HG03575 (cell line): Measurements from ENCODE around the gene GRK4.

Experiments
- ATAC-seq: cut with Tn5 transposase; IDR thresholded peaks from one replicate; pipeline ENCODE4 v1.9.1; 2021; ENCODE audit not compliant: unreplicated experiment, insufficient number of reproducible peaks, low FRiP score; ENCODE audit errors: extremely low read depth

The GRK4 gene

DNA sequence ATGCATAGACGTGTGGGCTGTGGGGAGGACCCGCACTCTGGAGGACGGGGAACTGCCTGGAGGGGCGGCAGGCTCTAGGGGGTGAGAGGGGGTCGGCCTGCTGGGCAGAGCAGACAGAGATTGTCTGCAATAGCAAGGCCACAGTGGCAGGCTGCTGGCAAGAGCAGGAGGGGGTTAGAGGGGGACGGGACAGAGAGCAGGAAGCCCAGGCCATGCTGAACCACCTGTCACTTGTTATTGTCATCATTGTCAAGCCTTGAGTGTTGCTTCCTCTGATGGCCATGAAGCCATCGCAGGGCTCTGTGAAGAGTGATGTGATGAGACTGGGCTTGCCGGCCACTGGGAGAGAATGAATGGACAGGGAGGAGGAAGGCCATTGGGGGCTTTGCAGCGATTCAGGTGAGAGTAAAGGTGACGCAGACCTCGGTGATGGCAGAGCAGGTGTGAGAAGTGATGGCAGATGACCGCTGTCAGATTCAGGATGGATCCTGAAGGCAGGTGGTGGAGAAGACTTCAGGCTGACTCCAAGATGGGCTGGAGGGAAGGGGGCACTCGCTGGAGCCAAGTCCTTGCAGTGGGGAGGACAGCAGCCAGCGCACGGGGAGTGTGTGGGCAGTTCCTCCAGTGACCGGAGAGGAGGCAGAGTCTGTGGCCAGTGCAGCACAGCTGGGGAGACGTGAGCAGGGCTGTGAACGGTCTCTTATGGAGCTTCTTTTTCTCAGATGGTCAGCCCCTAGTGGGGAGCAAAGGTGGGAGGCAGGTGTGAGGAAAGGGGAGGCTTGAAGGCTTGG is 67.4 kb downstream of the GRK4 start:
- ATAC-seq, result no peak

- no peak for ATAC-seq
Measured at GRCh38 chr4:3031357-3032082, 68.1 kb downstream of the GRK4 start.

DNA sequence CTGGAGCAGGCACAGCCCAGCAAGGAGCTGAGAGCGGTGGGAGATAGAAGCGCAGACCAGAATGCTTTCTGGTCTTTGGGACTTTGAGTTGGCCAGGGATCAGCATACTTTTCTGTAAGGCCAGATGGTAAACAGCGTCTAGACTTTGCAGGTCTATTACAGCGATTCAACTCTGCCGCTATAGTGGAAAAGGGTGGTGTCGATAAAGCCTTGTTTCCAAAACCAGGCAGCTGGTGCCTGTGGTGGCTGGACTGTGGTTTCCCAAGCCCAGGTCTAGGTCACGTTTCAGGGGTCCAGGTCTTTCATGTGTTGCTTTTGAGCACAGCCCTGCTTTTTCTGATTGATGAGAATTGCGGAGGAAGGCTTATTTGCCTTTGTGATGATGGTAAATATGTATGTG is 70.9 kb downstream of the GRK4 start:
- no peak for ATAC-seq

DNA sequence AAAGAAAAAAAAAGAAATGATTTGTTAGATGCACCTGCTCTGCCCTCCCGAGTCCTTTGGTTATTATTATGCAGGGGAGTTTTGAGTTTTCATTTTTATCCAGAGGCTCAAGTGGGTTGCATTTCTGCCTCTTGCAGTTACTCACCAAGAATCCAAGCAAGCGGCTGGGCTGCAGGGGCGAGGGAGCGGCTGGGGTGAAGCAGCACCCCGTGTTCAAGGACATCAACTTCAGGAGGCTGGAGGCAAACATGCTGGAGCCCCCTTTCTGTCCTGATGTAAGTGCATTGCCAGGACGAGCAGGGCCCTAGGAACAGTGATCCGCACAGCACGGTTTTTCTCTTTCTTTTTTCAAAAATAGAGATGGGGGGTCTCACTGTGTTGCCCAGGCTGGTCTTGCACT is 71.9 kb downstream of the GRK4 start:
- ATAC-seq, result no peak

- no peak for ATAC-seq
Measured at GRCh38 chr4:3035674-3036073, 72.3 kb downstream of the GRK4 start.

DNA sequence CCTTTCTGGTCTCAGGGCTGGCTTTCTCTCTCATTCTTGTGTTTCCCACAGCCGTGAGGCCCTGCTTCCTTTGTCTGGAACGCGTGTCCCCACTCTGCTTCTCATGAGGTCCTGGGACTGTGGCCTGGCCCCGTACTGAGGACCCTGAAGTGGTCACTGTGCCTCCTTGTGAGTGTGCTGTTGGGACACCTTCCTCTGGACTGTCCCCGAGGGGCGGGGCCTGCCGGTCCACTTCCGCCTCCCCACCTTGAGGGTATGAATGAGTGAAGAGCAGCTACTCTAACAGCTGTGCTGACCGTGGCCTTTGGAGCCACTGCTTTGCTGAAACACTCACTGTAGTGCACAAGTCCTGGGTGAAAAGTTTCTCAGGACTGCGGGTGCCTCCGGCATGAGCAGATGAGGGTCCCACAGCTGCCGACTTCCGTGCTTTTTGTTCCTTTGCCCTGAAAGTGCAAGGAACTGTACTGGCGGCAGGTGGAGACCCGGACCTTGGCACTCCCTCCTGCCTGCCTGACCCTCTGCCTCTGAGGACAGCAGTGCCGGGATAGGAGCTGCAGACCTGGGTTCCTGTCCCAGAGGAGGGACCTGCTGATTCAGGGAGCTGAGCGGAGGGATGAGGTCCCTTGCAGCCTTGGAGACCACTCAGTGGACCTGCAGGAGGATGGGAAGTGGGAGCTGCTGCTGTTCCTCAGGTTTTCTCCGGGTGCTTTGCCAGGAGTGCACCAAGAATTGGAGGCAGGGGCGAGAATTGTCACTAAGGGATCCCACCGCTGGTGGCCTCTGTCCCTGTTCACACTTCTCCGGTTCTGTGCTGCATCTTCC is 73.0 kb downstream of the GRK4 start:
- no peak for ATAC-seq

GRCh38 chr4:3037957-3038461 is 74.6 kb downstream of the GRK4 start:
- no peak for ATAC-seq

DNA sequence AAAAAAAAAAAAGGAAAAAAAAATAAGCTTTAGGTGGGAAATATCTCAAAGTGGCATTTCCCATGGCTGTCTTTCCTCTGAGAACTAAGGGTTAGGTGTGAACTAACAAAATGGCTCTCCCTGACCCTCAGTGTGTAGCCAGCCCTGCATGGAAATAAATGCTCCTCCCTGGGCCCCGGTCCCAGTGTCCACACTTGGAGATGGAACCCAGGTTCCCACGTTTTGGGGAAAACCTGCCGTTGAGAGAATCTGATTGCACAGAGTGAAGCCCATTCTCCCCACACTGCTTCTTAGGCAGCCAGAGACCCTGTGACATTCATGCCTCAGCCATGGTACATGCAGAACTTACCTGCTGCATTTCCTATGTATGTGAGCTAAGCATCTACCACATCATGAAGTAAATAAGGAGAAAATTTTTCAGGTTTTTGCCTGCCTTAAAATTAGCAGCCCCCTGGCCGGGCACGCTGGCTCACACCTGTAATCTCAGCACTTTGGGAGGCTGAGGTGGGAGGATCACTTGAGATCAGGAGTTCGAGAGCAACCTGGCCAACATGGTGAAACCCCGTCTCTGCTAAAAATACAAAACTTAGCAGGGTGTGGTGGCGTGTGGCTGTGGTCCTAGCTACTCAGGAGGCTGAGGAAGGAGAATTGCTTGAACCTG is 76.5 kb downstream of the GRK4 start:
- no peak for ATAC-seq

DNA sequence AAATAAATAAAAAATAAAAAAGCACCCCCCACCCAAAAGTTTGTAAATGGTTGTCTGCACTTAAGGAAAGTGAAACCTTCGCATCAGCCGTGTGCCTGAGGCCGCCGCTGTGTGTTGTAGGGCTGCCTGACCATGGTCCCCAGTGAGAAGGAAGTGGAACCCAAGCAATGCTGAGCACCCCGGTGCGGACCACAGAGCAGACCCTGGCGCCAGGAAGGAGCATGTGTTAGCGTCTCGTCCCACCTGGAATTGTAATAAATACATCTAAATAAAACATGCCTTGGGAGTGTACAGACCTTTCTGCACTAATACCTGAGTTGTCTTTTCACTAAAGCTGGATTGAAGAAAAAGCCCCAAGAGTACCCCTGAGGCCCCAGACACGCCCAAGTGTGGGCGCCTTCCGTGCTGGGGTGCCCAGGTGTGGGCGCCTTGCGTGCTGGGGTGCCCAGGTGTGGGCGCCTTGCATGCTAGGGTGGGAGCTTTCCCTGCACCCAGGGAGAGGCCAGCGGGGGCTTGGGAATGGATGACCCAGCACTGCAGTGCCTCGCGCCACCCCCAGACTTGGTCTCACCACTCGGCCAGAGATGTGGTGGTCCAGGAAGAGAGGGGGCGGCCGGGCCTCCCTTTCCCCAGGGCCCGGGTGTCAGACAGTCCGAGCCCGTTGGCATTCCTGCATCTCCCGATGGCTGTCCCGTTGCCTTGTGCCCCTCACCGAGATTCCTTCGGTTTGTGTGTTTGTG is 77.3 kb downstream of the GRK4 start:
- no peak for ATAC-seq

DNA sequence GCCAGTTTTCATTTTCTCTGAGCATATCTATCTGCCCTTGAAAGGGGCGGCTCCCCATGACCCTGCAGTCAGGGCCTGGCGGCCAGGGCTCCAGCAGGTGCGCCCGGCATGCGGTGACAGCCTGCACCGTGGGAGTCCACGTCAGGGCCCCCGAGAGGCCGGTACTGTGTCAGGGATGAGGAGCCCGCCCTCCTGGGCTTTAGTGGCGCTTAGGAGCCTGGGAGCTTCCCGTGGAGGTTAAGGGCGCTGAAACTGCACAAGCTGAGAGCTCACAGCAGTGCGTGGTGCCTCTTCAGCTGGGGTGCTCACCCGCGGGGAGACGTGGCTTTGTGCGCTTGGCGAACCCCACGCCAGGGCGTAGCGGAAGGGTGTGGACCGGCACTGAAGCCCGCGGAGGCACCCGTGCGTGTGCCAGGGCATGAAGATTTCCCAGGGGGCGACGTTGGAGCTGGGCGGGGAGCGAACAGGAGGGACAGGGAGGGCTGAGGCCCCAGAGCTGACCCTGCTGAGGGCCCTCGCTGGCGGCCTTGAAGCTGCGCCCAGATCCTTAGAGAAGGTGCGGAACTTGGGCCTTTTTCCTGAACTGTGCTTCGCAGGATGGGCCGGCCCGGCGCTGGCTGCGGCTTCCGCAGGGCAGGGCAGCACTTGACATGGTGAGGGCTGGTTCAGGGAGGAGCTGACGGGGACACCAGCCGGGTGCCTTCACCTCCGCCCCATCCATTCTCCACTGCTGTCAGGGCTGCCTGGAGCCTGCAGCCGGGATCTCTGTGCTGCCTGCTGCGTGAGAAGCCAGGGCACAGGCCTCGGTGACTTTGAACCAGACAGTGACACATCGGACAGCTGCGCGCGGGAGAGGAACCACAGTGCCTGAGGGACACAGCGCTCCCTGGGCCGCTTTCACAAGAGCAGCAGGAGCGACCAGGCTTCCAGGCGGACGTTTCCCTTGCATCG is 78.1 kb downstream of the GRK4 start:
- no peak for ATAC-seq

- ATAC-seq, result no peak
Measured at GRCh38 chr4:3042226-3042625, 78.9 kb downstream of the GRK4 start.

- ATAC-seq, result no peak
Measured at GRCh38 chr4:3043282-3044020, 80.1 kb downstream of the GRK4 start.

- ATAC-seq, result no peak
Measured at GRCh38 chr4:3044870-3045819, 81.8 kb downstream of the GRK4 start.

DNA sequence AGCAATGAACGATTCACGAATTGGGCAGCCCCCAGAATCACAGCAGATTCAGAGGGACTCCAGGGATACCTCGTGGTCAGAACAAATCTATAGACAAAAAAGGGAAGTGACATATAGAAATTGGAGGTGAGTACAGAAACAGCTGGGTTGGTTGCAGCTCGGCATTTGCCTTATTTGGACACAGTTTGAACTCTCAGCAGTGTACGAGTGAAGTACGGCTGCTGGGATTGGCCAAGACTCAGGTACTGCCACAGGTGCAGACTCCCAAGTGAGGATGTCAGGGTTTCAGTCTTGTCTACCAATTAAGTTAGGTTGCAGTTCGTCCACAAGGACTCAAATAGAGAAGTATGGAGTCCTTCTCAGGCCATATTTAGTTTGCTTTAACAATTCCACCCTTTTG is 82.8 kb downstream of the GRK4 start:
- no peak for ATAC-seq

- no peak for ATAC-seq
Measured at GRCh38 chr4:3046623-3047022, 83.3 kb downstream of the GRK4 start.
